HFF-Myc (cell line): ENCODE data around the gene LRG1.

ENCODE experiments used
- DNase-seq: peaks from one replicate; pipeline ENCODE4 v3.0.0-alpha.2; 2011; ENCODE audit warnings: low read depth; ENCODE audit errors: extremely low read depth
- H3K4me3 ChIP-seq: replicated peaks from 2 replicates; pipeline ENCODE4 v1.5.1; 2011; ENCODE audit warnings: low read depth, mild to moderate bottlenecking, control low read depth, low read length
- TF ChIP-seq, protein P1 (sequence below): IDR thresholded peaks from 2 replicates; pipeline ENCODE4 v1.5.1; 2012; ENCODE audit warnings: mild to moderate bottlenecking, low read depth, low read length, control low read depth; ENCODE audit errors: missing control alignments

Gene LRG1

GRCh38 chr19:4507150-4507452, 32.7 kb downstream of the LRG1 start:
- no peak overlapping the region for H3K4me3 ChIP-seq
- DNase-seq = no peak
- TF ChIP-seq, protein P1, sequence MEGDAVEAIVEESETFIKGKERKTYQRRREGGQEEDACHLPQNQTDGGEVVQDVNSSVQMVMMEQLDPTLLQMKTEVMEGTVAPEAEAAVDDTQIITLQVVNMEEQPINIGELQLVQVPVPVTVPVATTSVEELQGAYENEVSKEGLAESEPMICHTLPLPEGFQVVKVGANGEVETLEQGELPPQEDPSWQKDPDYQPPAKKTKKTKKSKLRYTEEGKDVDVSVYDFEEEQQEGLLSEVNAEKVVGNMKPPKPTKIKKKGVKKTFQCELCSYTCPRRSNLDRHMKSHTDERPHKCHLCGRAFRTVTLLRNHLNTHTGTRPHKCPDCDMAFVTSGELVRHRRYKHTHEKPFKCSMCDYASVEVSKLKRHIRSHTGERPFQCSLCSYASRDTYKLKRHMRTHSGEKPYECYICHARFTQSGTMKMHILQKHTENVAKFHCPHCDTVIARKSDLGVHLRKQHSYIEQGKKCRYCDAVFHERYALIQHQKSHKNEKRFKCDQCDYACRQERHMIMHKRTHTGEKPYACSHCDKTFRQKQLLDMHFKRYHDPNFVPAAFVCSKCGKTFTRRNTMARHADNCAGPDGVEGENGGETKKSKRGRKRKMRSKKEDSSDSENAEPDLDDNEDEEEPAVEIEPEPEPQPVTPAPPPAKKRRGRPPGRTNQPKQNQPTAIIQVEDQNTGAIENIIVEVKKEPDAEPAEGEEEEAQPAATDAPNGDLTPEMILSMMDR = no peak

- TF ChIP-seq, protein P1 = no peak
- no peak overlapping the region for H3K4me3 ChIP-seq
- DNase-seq = peak; percentile 45
These were observed 33.2 kb downstream of the LRG1 start for GRCh38 chr19:4506449-4507149.

DNA sequence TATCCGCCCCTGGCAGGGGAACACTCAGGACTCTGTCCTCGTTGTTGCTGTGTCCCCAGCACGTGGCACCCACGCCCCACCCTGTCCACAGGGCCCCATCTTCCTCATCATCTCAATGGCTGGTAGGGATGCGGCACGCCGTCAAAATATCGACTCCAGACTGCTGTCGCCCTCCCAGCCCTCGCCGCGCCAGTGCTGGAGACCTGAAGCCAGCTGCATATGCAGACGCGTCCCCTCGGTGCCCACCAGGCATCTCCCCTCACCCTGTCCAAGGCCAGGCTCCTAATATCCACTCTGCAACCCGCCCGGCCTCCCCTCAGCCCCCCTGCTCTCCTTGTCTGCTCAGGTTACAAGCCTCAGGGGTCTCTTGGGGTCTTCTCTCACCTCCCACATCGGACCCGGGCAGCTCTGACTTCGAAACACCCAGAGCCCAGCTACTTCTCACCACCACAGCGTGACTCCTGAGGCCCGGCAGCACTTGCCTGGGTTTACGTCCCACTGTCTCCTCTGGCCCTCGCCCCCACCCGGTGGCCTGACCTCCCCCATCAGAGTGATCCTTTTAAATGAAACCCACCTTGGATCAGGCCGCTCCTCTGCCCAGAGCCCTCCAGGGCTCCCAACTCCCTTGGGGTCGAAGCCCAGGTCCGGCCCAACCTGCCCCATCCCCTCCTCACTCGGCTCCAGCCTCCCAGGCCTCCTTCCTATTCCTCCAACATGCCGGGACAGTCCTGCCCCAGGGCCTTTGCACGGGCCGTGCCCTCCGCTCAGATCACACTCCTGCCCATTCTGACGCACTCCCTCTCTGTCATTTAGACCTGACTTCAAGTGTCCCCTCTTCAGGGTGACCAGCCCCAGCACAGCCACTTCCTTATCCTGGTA, 34.0 kb downstream of the LRG1 start:
- TF ChIP-seq, protein P1 = no peak
- DNase-seq = no peak
- no peak overlapping the region for H3K4me3 ChIP-seq

DNA sequence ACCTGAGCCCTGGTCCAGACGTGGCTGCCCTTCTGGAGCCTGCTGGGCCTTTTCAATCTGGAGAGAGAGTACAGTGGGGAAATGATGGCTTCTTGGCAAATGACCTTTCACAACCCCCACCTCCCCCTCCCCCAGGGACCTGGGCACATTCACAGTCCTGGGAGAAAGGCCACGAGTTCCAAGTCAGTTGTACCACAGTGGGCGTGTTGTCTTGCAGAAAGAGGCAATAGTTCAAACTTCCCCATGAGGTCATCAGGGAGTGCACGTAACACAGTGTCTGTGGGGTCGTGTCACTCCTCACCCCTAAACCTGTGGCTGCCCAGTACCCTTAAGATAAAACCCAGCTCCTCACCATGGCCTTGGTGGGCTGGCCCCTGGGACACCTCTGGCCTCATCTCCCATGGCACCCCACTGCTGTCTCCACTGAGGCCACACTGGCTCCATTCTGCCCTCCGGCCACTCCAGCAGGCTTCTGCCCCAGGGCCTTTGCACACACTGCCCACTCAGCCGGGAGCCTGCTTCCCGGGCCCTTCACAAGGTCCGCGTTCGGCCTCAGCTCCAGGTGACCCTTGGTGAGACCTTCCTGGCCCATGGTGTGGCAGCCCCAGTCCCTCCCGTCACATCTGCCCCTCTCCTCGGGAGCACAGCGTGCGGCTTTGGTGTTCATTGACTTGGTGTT, 34.8 kb downstream of the LRG1 start:
- TF ChIP-seq, protein P1 = no peak
- H3K4me3 ChIP-seq = no peak overlapping the region
- DNase-seq = no peak

GRCh38 chr19:4504297-4504701, 35.5 kb downstream of the LRG1 start:
- DNase-seq = no peak
- no peak overlapping the region for H3K4me3 ChIP-seq
- TF ChIP-seq, protein P1 = no peak

- H3K4me3 ChIP-seq = no peak overlapping the region
These were observed 36.0 kb downstream of the LRG1 start for GRCh38 chr19:4503825-4504170.

More at GRCh38 chr19:4503825-4504170, 36.0 kb downstream of the LRG1 start:
- TF ChIP-seq, protein P1 = no peak
- no peak for DNase-seq
